Measurements from ENCODE around the gene CDH5. TPM values are rescaled to one million over a fixed set of nuclear protein-coding genes. Genes with fewer than 3 reads are reported as not detected.

CDH5 gene
- total RNA-seq, 2 experiments from 2014 or later = not detected

DNA sequence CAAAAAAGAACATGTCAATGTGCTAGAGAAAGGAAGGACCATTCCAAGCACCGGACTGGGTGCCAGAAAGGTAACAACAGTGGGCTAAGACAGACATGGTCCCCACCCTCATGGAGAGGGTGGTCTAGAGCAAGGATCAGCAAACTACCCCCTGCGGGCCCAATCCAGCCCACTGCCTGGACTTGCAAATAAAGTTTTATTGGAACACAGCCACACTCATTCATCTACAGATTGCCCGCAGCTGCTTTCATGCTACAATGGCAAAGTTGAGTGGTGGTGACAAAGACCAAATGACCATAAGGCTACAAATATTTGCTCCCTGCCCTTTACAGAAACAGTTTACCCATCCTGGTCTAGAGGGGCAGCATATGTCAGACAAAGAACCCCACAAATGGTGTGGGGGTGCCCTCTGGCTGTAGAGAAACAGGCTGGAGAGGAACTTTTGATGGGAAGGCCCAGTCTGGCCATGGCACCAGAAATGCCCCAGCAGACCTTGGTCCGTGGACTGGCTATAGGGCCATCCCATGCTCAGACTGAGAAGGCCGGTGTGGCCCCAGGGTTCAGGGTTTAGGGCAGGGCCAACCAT, 15.2 kb downstream of the CDH5 start:
- no peak for DNase-seq (ENCODE audit: low spot score)
- H3K9me2 ChIP-seq (ENCODE audit: insufficient read depth, low read length) = no peaks in the 10 kb centered on the region
- H4K20me1 ChIP-seq (ENCODE audit: insufficient read depth, low read length) = no peaks in the 10 kb centered on the region
- CTCF ChIA-PET (ENCODE audit: unreplicated experiment) = no interaction called here
- BruUV-seq (replicated peaks) = no TSS peak
- no peaks in the 10 kb centered on the region for H3K9me3 ChIP-seq (ENCODE audit: low read length)
- intact Hi-C loops (cut with micrococcal nuclease; ENCODE audit: unreplicated experiment) = no loop called here
- POLR2A ChIA-PET = interaction anchor here (0.5 kb wide), 1 partner anchor 402 kb away, joined by 3 read pairs; no protein-coding TSS in a partner anchor
- no peak overlapping the region for H3K27ac ChIP-seq (ENCODE audit: low read depth, low read length, poor library complexity, severe bottlenecking)
- no peaks in the 10 kb centered on the region for H3K4me1 ChIP-seq (ENCODE audit: insufficient read depth, low read length, poor library complexity, severe bottlenecking)
- H3K4me2 ChIP-seq (ENCODE audit: low read length) = no peak overlapping the region
- no peak overlapping the region for H3K4me3 ChIP-seq (ENCODE audit: low read depth, low read length, poor library complexity, severe bottlenecking)
- no peaks in the 10 kb centered on the region for H3K36me3 ChIP-seq (ENCODE audit: insufficient read depth, low read length)
- no peak overlapping the region for H2AFZ ChIP-seq (ENCODE audit: low read length)
- no peaks in the 10 kb centered on the region for H3K79me2 ChIP-seq (ENCODE audit: insufficient read depth, low read depth, low read length)
- TF ChIP-seq, protein P1, sequence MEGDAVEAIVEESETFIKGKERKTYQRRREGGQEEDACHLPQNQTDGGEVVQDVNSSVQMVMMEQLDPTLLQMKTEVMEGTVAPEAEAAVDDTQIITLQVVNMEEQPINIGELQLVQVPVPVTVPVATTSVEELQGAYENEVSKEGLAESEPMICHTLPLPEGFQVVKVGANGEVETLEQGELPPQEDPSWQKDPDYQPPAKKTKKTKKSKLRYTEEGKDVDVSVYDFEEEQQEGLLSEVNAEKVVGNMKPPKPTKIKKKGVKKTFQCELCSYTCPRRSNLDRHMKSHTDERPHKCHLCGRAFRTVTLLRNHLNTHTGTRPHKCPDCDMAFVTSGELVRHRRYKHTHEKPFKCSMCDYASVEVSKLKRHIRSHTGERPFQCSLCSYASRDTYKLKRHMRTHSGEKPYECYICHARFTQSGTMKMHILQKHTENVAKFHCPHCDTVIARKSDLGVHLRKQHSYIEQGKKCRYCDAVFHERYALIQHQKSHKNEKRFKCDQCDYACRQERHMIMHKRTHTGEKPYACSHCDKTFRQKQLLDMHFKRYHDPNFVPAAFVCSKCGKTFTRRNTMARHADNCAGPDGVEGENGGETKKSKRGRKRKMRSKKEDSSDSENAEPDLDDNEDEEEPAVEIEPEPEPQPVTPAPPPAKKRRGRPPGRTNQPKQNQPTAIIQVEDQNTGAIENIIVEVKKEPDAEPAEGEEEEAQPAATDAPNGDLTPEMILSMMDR (conservative IDR thresholded peaks at IDR 0.05; ENCODE audit: low read length) = no peak
- no peak for TF ChIP-seq EZH2phosphoT487 (IDR thresholded peaks at IDR 0.05; ENCODE audit: borderline replicate concordance, low read depth, low read length)

DNA sequence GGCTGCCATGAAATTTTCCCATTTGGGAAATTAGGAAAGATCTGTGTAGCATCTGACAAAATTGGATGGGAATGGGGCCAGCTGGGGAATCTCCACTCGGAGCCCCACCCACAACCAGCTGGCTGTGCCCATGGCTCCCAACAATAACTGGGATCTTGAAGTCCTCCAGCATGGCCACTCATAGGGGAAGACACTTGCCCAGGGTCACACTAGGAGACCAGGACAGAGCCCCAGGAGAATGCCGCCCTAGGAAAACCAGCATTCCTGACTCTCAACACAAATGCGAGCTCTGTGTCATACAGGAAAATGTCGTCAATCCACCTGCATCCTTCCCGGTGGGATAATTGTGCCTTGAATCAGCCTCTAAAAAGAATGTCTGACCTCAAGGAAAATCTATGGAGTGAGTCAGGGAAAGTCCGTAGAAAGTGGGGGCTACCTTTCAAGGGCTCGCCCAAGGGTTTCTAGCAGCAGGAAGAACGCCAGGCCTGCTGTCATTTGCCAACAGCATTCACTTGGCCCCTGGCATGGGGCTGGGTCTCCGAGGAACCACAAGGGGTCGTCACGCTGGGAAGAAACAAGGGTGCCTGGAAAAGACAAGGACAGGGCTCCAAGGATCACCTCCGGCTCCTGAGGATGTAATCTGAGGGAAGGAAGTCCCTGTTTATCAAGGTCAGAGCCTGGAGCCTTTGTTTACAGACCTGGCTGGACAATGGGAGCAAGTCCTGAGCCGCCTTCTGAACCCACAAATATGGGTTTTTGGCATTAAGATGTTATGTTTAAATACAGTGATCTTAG, 15.9 kb downstream of the CDH5 start:
- CTCF ChIA-PET (ENCODE audit: unreplicated experiment) = no interaction called here
- Histone ChIP-seq H3K36me3 (ENCODE audit: insufficient read depth, low read length) (no peaks in the 10 kb centered on the region), H2AFZ (ENCODE audit: low read length) (no peak overlapping the region), H4K20me1 (ENCODE audit: insufficient read depth, low read length) (no peaks in the 10 kb centered on the region), H3K9me2 (ENCODE audit: insufficient read depth, low read length) (no peaks in the 10 kb centered on the region), H3K9me3 (ENCODE audit: low read length) (no peaks in the 10 kb centered on the region), H3K4me1 (ENCODE audit: insufficient read depth, low read length, poor library complexity, severe bottlenecking) (no peaks in the 10 kb centered on the region), H3K4me3 (ENCODE audit: low read depth, low read length, poor library complexity, severe bottlenecking) (no peak overlapping the region), H3K27ac (ENCODE audit: low read depth, low read length, poor library complexity, severe bottlenecking) (no peak overlapping the region), H3K4me2 (ENCODE audit: low read length) (no peak overlapping the region), H3K79me2 (ENCODE audit: insufficient read depth, low read depth, low read length) (no peaks in the 10 kb centered on the region)
- POLR2A ChIA-PET = interaction anchor here (0.5 kb wide), 1 partner anchor 402 kb away, joined by 3 read pairs; no protein-coding TSS in a partner anchor
- intact Hi-C loops (cut with micrococcal nuclease; ENCODE audit: unreplicated experiment) = no loop called here
- no peak for DNase-seq (ENCODE audit: low spot score)
- BruUV-seq (replicated peaks) = no TSS peak
- TF ChIP-seq EZH2phosphoT487 (IDR thresholded peaks at IDR 0.05; ENCODE audit: borderline replicate concordance, low read depth, low read length) = no peak
- TF ChIP-seq, protein P1 (conservative IDR thresholded peaks at IDR 0.05; ENCODE audit: low read length) = no peak

DNA sequence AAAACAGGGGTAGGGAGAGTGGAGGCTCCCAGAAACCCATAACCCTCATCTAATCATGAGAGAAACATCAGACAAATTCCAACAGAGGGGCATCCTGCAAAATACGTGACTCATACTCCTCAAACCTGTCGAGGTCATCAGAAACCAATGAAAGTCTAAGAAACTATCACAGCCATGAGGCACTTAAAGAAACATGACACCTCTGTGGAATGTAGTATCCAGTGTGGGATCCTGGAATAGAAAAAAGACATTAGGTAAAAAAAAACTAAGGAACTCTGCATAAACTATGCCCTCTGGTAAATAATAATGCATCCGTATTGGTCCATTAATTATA, 16.4 kb downstream of the CDH5 start:
- DNase-seq (ENCODE audit: low spot score) = no peak
- no peak overlapping the region for H2AFZ ChIP-seq (ENCODE audit: low read length)
- H3K4me3 ChIP-seq (ENCODE audit: low read depth, low read length, poor library complexity, severe bottlenecking) = no peak overlapping the region
- H3K36me3 ChIP-seq (ENCODE audit: insufficient read depth, low read length) = no peaks in the 10 kb centered on the region
- H4K20me1 ChIP-seq (ENCODE audit: insufficient read depth, low read length) = no peaks in the 10 kb centered on the region
- ChIA-PET CTCF (ENCODE audit: unreplicated experiment) (no interaction called here), POLR2A (no interaction called here)
- no TSS peak for BruUV-seq (replicated peaks)
- no peak overlapping the region for H3K4me2 ChIP-seq (ENCODE audit: low read length)
- H3K9me3 ChIP-seq (ENCODE audit: low read length) = no peaks in the 10 kb centered on the region
- intact Hi-C loops (cut with micrococcal nuclease; ENCODE audit: unreplicated experiment) = no loop called here
- no peak overlapping the region for H3K27ac ChIP-seq (ENCODE audit: low read depth, low read length, poor library complexity, severe bottlenecking)
- no peaks in the 10 kb centered on the region for H3K9me2 ChIP-seq (ENCODE audit: insufficient read depth, low read length)
- H3K79me2 ChIP-seq (ENCODE audit: insufficient read depth, low read depth, low read length) = no peaks in the 10 kb centered on the region
- no peak for TF ChIP-seq EZH2phosphoT487 (IDR thresholded peaks at IDR 0.05; ENCODE audit: borderline replicate concordance, low read depth, low read length)
- TF ChIP-seq, protein P1 (conservative IDR thresholded peaks at IDR 0.05; ENCODE audit: low read length) = no peak
- no peaks in the 10 kb centered on the region for H3K4me1 ChIP-seq (ENCODE audit: insufficient read depth, low read length, poor library complexity, severe bottlenecking)
